ENCODE results near the gene PSMB7.
A peak's percentile ranks its signal among the peaks of the same experiment; 100 is the strongest.

Gene PSMB7

GRCh38 chr9:124415102-124415851, at the start of gene PSMB7:
Gene PSMB7, minus strand, starts transcription at chr9:124415442. Its CDS starts 17 bp downstream, at chr9:124415425.
- peak; percentile 99 for FAIRE-seq
- peak; percentile 88 for DNase-seq (ENCODE audit: insufficient read length, low spot score)

- FAIRE-seq (no peak), DNase-seq (ENCODE audit: insufficient read length, low spot score) (no peak)
Measured at GRCh38 chr9:124462739-124463138, 47.5 kb upstream of the PSMB7 start.

GRCh38 chr9:124458441-124458840, 43.2 kb upstream of the PSMB7 start:
- FAIRE-seq (no peak), DNase-seq (ENCODE audit: insufficient read length, low spot score) (no peak)

DNA sequence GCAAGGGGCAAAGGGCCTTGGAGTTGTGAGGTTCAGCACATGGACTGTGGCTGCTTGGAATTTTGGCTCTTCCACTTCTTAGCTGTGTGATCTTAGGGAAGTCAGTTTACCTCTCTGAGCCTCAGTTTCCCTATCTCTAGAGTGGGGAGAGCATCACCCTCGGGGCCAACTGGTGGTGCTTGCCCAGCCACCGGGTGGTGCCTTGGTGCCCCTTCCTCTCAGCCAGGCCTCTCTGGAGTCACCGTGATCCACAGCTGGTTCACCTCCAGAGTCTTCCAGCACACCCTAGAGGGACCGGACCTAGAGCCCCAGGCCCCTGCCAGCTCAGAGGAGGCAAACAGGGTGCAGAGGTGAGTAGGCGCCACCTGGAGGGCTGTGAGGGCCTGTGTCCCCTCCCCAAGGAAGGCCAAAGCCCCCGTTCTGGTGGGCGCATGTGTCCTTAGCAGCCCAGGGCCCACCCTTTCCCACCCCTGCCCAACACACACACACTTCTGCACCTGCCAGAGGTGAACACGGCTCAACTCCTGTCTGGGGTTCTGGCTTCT, 42.7 kb upstream of the PSMB7 start:
- FAIRE-seq (no peak), DNase-seq (ENCODE audit: insufficient read length, low spot score) (no peak)

GRCh38 chr9:124457079-124457886, 42.0 kb upstream of the PSMB7 start:
- FAIRE-seq: no peak
- no peak for DNase-seq (ENCODE audit: insufficient read length, low spot score)

DNA sequence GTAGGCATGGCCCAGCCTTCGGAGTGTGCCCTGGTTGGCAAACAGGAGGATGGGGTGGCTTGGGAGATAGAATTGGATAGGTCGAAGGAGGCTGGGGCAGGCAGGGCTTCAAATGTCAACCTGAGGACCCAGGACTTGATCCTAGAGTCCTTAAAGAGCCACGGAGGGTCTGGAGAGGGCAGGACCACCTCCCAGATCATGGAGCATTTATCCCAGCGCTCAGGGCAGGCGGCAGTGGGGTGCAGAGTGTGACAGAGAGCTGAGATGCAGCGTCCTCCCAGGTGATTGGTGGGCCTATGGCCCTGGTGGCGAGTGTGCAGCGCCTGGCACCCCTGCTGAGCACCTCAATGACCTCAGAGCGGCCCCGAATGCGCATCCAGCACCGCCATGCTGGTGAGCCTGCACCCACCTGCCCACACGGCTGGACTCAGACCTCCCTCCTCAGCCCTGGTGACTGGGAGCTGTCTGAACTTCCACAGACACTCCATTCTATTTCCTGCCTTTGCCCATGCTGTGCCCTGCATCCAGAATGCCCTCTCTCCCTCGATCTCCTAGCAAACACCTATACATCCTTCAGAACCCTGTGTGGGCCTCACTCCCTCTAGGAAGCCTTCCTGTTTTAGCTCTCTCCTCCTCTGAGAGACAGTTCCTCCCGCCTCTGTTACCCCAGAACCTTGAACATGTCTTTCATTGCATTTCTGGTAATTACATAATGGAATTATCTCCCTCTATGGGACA, 41.3 kb upstream of the PSMB7 start:
- FAIRE-seq: no peak
- no peak for DNase-seq (ENCODE audit: insufficient read length, low spot score)

- FAIRE-seq (no peak), DNase-seq (ENCODE audit: insufficient read length, low spot score) (no peak)
Measured at GRCh38 chr9:124455820-124456219, 40.6 kb upstream of the PSMB7 start.

DNA sequence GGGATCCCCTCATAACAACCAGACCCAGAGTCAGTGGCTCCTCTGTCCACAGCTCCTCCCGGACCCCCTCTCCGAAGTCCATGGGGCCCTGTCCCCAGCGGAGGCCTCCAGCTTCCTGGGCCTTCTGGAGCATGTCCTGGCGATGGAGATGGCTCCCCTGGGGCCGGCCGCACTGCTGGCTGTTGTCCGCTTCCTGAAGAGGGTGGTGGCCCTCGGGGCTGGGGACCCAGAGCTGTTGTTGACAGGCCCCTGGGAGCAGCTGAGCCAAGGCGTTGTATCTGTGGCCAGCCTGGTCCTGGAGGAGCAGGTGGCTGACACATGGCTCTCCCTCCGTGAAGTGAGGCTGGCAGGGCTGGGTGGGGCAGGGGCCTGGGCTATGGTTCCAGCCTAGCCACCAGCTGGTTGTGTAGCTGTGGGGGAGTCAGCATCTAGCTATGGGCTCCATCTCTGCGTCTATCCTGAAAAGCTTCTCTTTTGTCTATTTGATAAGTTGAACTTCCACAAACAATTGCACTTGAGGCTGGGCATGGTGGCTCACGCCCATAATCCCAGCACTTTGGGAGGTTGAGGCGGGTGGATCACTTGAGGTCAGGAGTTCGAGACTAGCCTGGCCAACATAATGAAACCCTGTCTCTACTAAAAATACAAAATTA, 39.7 kb upstream of the PSMB7 start:
- DNase-seq (ENCODE audit: insufficient read length, low spot score) (no peak), FAIRE-seq (no peak)

GRCh38 chr9:124454296-124454695, 39.1 kb upstream of the PSMB7 start:
- FAIRE-seq: no peak

DNA sequence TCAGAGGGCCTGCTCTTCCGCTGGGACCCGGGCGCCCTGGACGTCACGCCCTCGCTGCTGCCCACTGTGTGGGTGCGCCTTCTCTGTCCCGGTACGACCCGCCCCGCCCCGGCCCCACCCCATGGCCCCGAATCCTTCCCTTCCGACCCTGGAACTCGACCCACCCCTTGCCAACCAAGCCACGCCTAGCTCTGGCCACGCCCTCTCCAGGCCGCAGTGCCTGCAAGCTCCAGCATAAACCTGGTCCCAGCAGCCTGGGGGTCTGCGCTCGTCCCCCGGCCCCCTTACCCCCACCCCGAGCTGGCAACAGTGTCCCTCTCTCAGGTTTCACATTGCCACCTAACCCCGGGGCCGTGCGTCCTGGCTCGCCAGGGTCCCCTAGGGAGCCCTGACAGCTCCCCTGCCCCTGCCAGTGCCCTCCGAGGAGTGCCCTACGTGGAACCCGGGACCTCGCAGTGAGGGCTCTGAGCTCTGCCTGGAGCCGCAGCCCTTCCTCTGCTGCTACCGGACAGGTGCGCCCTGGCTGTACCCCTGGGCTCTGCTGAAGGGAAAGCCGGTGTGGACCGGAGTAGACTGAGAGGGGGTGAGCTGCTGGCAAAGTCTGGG, 38.4 kb upstream of the PSMB7 start:
- no peak for FAIRE-seq
- no peak for DNase-seq (ENCODE audit: insufficient read length, low spot score)

More at GRCh38 chr9:124454296-124454695, 39.1 kb upstream of the PSMB7 start:
- no peak for DNase-seq (ENCODE audit: insufficient read length, low spot score)

DNA sequence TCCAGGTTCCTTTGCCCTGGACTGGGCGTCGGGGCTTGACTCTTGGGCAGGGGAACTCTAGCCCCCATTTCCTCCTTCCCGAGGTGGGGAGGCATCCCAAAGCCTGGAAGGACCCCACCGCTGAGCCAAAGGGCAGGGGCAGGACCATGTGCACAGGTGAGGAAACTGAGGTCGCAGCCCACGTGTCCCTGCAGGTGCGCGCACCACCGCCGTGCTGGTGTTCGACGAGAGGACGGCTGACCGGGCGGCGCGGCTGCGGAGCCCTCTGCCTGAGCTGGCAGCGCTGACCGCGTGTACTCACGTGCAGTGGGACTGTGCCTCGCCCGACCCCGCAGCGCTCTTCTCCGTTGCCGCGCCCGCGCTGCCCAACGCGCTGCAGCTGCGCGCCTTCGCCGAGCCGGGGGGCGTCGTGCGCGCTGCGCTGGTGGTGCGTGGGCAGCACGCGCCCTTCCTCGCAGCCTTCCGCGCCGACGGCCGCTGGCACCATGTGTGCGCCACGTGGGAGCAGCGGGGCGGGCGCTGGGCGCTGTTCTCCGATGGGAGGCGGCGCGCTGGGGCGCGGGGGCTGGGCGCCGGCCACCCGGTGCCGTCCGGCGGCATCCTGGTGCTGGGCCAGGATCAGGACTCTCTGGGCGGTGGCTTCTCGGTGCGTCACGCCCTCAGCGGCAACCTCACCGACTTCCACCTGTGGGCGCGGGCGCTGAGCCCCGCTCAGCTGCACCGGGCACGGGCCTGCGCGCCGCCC, 37.8 kb upstream of the PSMB7 start:
- FAIRE-seq: no peak
- no peak for DNase-seq (ENCODE audit: insufficient read length, low spot score)

- DNase-seq (ENCODE audit: insufficient read length, low spot score): no peak
- no peak for FAIRE-seq
Measured at GRCh38 chr9:124452326-124452725, 37.1 kb upstream of the PSMB7 start.

- FAIRE-seq (no peak), DNase-seq (ENCODE audit: insufficient read length, low spot score) (no peak)
Measured at GRCh38 chr9:124450931-124451661, 35.9 kb upstream of the PSMB7 start.

GRCh38 chr9:124450241-124450924, 35.1 kb upstream of the PSMB7 start, which contains the start of gene ADGRD2:
Gene ADGRD2, plus strand, starts transcription at chr9:124450451. Its CDS starts 1,216 bp downstream, at chr9:124451667.
- DNase-seq (ENCODE audit: insufficient read length, low spot score): no peak

DNA sequence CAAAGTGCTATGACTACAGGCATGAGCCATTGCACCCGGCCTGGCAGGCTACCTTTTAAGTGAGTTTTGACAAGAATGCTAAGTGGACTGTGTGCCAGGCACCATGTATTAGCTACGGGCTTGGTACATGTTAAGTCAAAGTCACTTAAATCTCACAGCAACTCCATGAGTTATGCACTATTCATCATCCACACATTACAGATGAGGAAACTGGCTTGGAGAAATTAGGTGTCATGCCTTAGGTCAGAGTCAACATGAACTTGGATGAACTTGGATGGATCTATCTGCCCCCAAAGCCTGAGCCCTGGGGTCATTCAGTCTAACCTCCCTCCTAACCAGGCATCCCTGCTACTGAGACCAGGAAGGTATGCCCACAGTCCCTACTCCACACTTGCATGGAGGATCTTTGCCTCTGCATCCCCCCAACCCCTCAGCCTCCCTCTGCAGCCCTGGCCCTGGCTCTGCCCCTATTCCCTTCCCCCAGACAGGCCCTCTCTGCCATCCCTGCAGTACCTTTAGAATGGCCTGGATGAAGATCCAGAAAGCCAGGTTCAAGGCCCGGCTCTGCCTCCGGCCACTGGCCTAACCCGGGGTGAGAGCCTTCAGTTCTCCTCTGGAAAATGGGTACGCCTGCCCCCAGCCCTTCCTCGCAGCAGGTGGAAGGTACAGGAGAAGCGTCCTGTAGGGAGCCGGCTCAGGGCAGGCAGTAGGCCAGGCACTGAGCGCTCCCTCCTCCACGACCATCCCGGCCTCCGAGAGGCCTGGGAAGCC, 34.3 kb upstream of the PSMB7 start:
- no peak for FAIRE-seq
- DNase-seq (ENCODE audit: insufficient read length, low spot score): no peak

More at GRCh38 chr9:124450241-124450924, 35.1 kb upstream of the PSMB7 start, which contains the start of gene ADGRD2:
- FAIRE-seq: no peak

GRCh38 chr9:124448019-124448418, 32.8 kb upstream of the PSMB7 start:
- no peak for FAIRE-seq
- no peak for DNase-seq (ENCODE audit: insufficient read length, low spot score)

DNA sequence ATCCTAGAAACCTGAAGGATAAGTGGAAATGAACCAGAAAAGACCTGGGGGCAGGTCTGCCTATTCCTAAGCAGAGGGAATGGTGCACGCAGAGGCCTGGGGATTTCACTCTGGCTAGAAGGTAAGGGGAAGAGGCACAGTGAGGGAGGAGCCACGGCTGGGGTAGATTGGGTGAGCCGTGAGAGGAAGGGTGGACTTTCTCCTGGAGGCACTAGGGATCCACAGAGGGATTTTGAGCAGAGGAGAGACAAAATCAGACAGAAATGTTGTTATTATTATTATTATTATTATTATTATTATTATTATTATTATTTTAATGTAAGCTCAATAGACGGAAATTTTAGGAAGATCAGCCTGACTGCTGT, 32.0 kb upstream of the PSMB7 start:
- FAIRE-seq (no peak), DNase-seq (ENCODE audit: insufficient read length, low spot score) (no peak)

Data from GM19239 (cell line).